ENCODE data around the gene TTBK2. TPM values are rescaled to one million over a fixed set of nuclear protein-coding genes. Genes with fewer than 3 reads are reported as not detected.

Gene TTBK2
- total RNA-seq, 1 experiment from 2014 or later: 18.6 TPM

- POLR2A ChIA-PET: no interaction called here
- H3K27me3 Mint-ChIP-seq (ENCODE audit: low read depth): no peaks in the 10 kb centered on the region
- DNase-seq (ENCODE audit: low spot score) (no peak), ATAC-seq (no peak)
- H3K4me3 Mint-ChIP-seq: no peak overlapping the region
- H3K4me1 Mint-ChIP-seq: no peaks in the 10 kb centered on the region
- peaks cover 2% of the 10 kb centered on the region; the same call in 1 of the 2 replicates for H3K36me3 Mint-ChIP-seq
- no peak overlapping the region for H3K27ac Mint-ChIP-seq
- TF ChIP-seq ATF6 (CRISPR knock-in tag; IDR thresholded peaks at IDR 0.05): no peak
- no peak for TF ChIP-seq ZMAT4 (CRISPR knock-in tag; IDR thresholded peaks at IDR 0.05)
- TF ChIP-seq ESRRA (CRISPR knock-in tag; IDR thresholded peaks at IDR 0.05; ENCODE audit: borderline replicate concordance): no peak
- no peak for TF ChIP-seq ZNF671 (CRISPR knock-in tag; IDR thresholded peaks at IDR 0.05)
- H3K9me3 Mint-ChIP-seq: peaks cover 6% of the 10 kb centered on the region; the same call in 1 of the 2 replicates
- CTCF ChIA-PET: interaction anchor here (1.2 kb wide), 1 partner anchor 13 kb away, joined by 4 read pairs; no protein-coding TSS in a partner anchor
Measured at GRCh38 chr15:42939841-42940240, 19.3 kb upstream of the TTBK2 start.

- Mint-ChIP-seq H3K9me3 (peaks cover 6% of the 10 kb centered on the region; the same call in 1 of the 2 replicates), H3K36me3 (no peaks in the 10 kb centered on the region), H3K4me1 (no peaks in the 10 kb centered on the region), H3K4me3 (no peak overlapping the region), H3K27me3 (ENCODE audit: low read depth) (no peaks in the 10 kb centered on the region), H3K27ac (no peak overlapping the region)
- TF ChIP-seq RORB (CRISPR knock-in tag; IDR thresholded peaks at IDR 0.05) (no peak), JUN (CRISPR knock-in tag; IDR thresholded peaks at IDR 0.05) (no peak), IRF2 (CRISPR knock-in tag; IDR thresholded peaks at IDR 0.05; ENCODE audit: borderline replicate concordance, low read depth) (no peak), ETV6 (CRISPR knock-in tag; IDR thresholded peaks at IDR 0.05) (no peak)
- no peak for DNase-seq (ENCODE audit: low spot score)
- POLR2A ChIA-PET: no interaction called here
- no peak for ATAC-seq
- CTCF ChIA-PET: interaction anchor here (2.2 kb wide), 1 partner anchor 11 kb away, joined by 7 read pairs; no protein-coding TSS in a partner anchor
Measured at GRCh38 chr15:42937143-42937542, 16.6 kb upstream of the TTBK2 start.

- no peaks in the 10 kb centered on the region for H3K4me1 Mint-ChIP-seq
- H3K4me3 Mint-ChIP-seq: no peak overlapping the region
- H3K27ac Mint-ChIP-seq: peak overlapping the region; percentile 70; the same call in 1 of the 2 replicates
- peaks cover 6% of the 10 kb centered on the region; the same call in 1 of the 2 replicates for H3K9me3 Mint-ChIP-seq
- CTCF ChIA-PET: interaction anchor here (3.3 kb wide), 1 partner anchor 133 kb away, joined by 12 read pairs; no protein-coding TSS in a partner anchor
- H3K36me3 Mint-ChIP-seq: no peaks in the 10 kb centered on the region
- POLR2A ChIA-PET: no interaction called here
- no peaks in the 10 kb centered on the region for H3K27me3 Mint-ChIP-seq (ENCODE audit: low read depth)
- ATAC-seq: no peak
- TF ChIP-seq NR1H2 (CRISPR knock-in tag; IDR thresholded peaks at IDR 0.05) (no peak), ZNF138 (CRISPR knock-in tag; conservative IDR thresholded peaks at IDR 0.05) (no peak), KAT7 (CRISPR knock-in tag; IDR thresholded peaks at IDR 0.05; ENCODE audit: borderline replicate concordance) (no peak), USF1 (CRISPR knock-in tag; IDR thresholded peaks at IDR 0.05) (no peak), GTF2I (CRISPR knock-in tag; conservative IDR thresholded peaks at IDR 0.05) (no peak), ZBTB21 (CRISPR knock-in tag; IDR thresholded peaks at IDR 0.05; ENCODE audit: borderline replicate concordance) (no peak), EMX1 (CRISPR knock-in tag; IDR thresholded peaks at IDR 0.05) (no peak), SMAD4 (CRISPR knock-in tag; IDR thresholded peaks at IDR 0.05) (no peak), MYBL2 (CRISPR knock-in tag; IDR thresholded peaks at IDR 0.05) (no peak), ZNF396 (CRISPR knock-in tag; IDR thresholded peaks at IDR 0.05; ENCODE audit: borderline replicate concordance) (no peak), ATF6 (CRISPR knock-in tag; IDR thresholded peaks at IDR 0.05) (no peak), ZNF671 (CRISPR knock-in tag; IDR thresholded peaks at IDR 0.05) (no peak), FOXK1 (CRISPR knock-in tag; IDR thresholded peaks at IDR 0.05) (no peak), ZBTB43 (CRISPR knock-in tag; IDR thresholded peaks at IDR 0.05) (no peak), AFF4 (CRISPR knock-in tag; IDR thresholded peaks at IDR 0.05; ENCODE audit: borderline replicate concordance) (no peak)
- DNase-seq (ENCODE audit: low spot score): no peak
Measured at GRCh38 chr15:42933886-42934667, 13.5 kb upstream of the TTBK2 start.

All from WTC11 (cell line).